ENCODE measurements around the gene SLC25A47.

Gene SLC25A47

DNA sequence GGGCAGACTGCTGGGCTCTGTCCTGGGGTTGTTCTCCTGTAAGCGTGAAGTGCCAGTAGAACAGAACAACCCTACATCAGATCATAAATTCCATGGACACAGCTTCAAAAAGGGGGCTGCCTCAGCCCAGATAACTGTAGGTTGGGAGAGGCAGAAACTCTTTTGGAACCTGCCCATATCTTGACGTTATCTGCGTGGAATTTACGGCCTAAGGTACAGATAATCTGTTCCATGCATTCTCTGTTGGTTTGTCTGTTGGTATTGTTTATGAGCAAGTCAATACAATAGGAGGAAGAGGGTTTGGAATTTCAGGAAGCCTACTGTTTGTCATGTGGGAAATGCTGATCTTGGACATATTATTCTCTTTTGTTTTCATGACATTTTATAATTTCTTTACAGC lies 36.7 kb downstream of the SLC25A47 start:
- no peak overlapping the region for H2BK5ac ChIP-seq (ENCODE audit: low read depth, low read length, poor library complexity, severe bottlenecking)
- H3K4ac ChIP-seq (ENCODE audit: low read depth in 1 of 2, low read length in 2 of 2), result no peak overlapping the region
- no peak overlapping the region for H3K4me3 ChIP-seq (ENCODE audit: insufficient read depth in 1 of 2, low read depth in 1 of 2, low read length in 2 of 2)
- H3K27me3 ChIP-seq (ENCODE audit: control insufficient read depth in 1 of 2, insufficient read depth in 1 of 2, low read length in 2 of 2), result no peaks in the 10 kb centered on the region
- 97% methylated on average over 3 of the region's 4 CpGs for WGBS
- no peak overlapping the region for H2AFZ ChIP-seq (ENCODE audit: low read depth, low read length)
- H3K79me1 ChIP-seq (replicated peaks; ENCODE audit: low read length, poor library complexity, severe bottlenecking), result peaks cover 8% of the 10 kb centered on the region
- no peak overlapping the region for H3K14ac ChIP-seq (ENCODE audit: low read length in 2 of 2)
- no peak overlapping the region for H3K4me2 ChIP-seq (ENCODE audit: low read length, poor library complexity, severe bottlenecking)
- no peak for DNase-seq
- H3K4me1 ChIP-seq (ENCODE audit: control insufficient read depth, insufficient read depth, low read depth, low read length), result no peaks in the 10 kb centered on the region
- H4K91ac ChIP-seq (ENCODE audit: low read length), result no peak overlapping the region
- peaks cover 20 to 77% of the 10 kb centered on the region in 2 experiments for H3K36me3 ChIP-seq (ENCODE audit: control insufficient read depth in 1 of 2, insufficient read depth in 2 of 2, low read depth in 1 of 2, low read length in 2 of 2)
- no peaks in the 10 kb centered on the region for H3K9me3 ChIP-seq (ENCODE audit: control insufficient read depth, low read length)
- H2BK15ac ChIP-seq (ENCODE audit: low read depth, poor library complexity, severe bottlenecking), result no peak overlapping the region
- H3K23ac ChIP-seq (ENCODE audit: low read length in 2 of 2), result no peak overlapping the region
- H3K9ac ChIP-seq (ENCODE audit: low read length), result no peak overlapping the region
- no peak overlapping the region for H3K18ac ChIP-seq (ENCODE audit: low read depth in 1 of 2, low read length in 2 of 2)
- H2BK120ac ChIP-seq (ENCODE audit: low read depth, low read length), result no peak overlapping the region
- H2AK5ac ChIP-seq (ENCODE audit: low read length, severe bottlenecking), result no peak overlapping the region
- H2BK12ac ChIP-seq (ENCODE audit: low read length in 2 of 2), result no peak overlapping the region
- H3K27ac ChIP-seq (ENCODE audit: low read length, poor library complexity, severe bottlenecking), result no peak overlapping the region
- no peak overlapping the region for H4K8ac ChIP-seq (ENCODE audit: low read length)

- H3K4me1 ChIP-seq (ENCODE audit: control insufficient read depth, insufficient read depth, low read depth, low read length), result no peaks in the 10 kb centered on the region
- no peak overlapping the region for H2AFZ ChIP-seq (ENCODE audit: low read depth, low read length)
- H3K27me3 ChIP-seq (ENCODE audit: control insufficient read depth in 1 of 2, insufficient read depth in 1 of 2, low read length in 2 of 2), result no peaks in the 10 kb centered on the region
- H3K36me3 ChIP-seq (ENCODE audit: control insufficient read depth in 1 of 2, insufficient read depth in 2 of 2, low read depth in 1 of 2, low read length in 2 of 2), result peaks cover 22 to 83% of the 10 kb centered on the region in 2 experiments
- no peak overlapping the region for H3K27ac ChIP-seq (ENCODE audit: low read length, poor library complexity, severe bottlenecking)
- H2AK5ac ChIP-seq (ENCODE audit: low read length, severe bottlenecking), result no peak overlapping the region
- H2BK120ac ChIP-seq (ENCODE audit: low read depth, low read length), result no peak overlapping the region
- no peak overlapping the region for H3K14ac ChIP-seq (ENCODE audit: low read length in 2 of 2)
- no peak overlapping the region for H3K23ac ChIP-seq (ENCODE audit: low read length in 2 of 2)
- peak overlapping the region in 1 of 2 experiments; percentile 82 for H3K4ac ChIP-seq (ENCODE audit: low read depth in 1 of 2, low read length in 2 of 2)
- H3K79me1 ChIP-seq (replicated peaks; ENCODE audit: low read length, poor library complexity, severe bottlenecking), result peaks cover 13% of the 10 kb centered on the region
- H3K4me2 ChIP-seq (ENCODE audit: low read length, poor library complexity, severe bottlenecking), result no peak overlapping the region
- no peak overlapping the region for H4K8ac ChIP-seq (ENCODE audit: low read length)
- H2BK15ac ChIP-seq (ENCODE audit: low read depth, poor library complexity, severe bottlenecking), result no peak overlapping the region
- H3K4me3 ChIP-seq (ENCODE audit: insufficient read depth in 1 of 2, low read depth in 1 of 2, low read length in 2 of 2), result no peak overlapping the region
- peak overlapping the region in 1 of 2 experiments; percentile 64 for H3K18ac ChIP-seq (ENCODE audit: low read depth in 1 of 2, low read length in 2 of 2)
- H3K9ac ChIP-seq (ENCODE audit: low read length), result no peak overlapping the region
- peak overlapping the region in 1 of 2 experiments; percentile 96 for H2BK12ac ChIP-seq (ENCODE audit: low read length in 2 of 2)
- H3K9me3 ChIP-seq (ENCODE audit: control insufficient read depth, low read length), result no peaks in the 10 kb centered on the region
- 99% methylated on average over 3 of the region's 5 CpGs for WGBS
- no peak overlapping the region for H4K91ac ChIP-seq (ENCODE audit: low read length)
- DNase-seq, result no peak
- no peak overlapping the region for H2BK5ac ChIP-seq (ENCODE audit: low read depth, low read length, poor library complexity, severe bottlenecking)
These were observed 38.5 kb downstream of the SLC25A47 start for GRCh38 chr14:100361626-100362025.

GRCh38 chr14:100362311-100362927 lies 39.3 kb downstream of the SLC25A47 start:
- WGBS, result no CpG with 5 or more reads among the region's 1 CpG
- no peak overlapping the region for H3K27ac ChIP-seq (ENCODE audit: low read length, poor library complexity, severe bottlenecking)
- H3K14ac ChIP-seq (ENCODE audit: low read length in 2 of 2), result no peak overlapping the region
- no peak overlapping the region for H3K4me3 ChIP-seq (ENCODE audit: insufficient read depth in 1 of 2, low read depth in 1 of 2, low read length in 2 of 2)
- no peak overlapping the region for H3K9ac ChIP-seq (ENCODE audit: low read length)
- H3K27me3 ChIP-seq (ENCODE audit: control insufficient read depth in 1 of 2, insufficient read depth in 1 of 2, low read length in 2 of 2), result no peaks in the 10 kb centered on the region
- no peak overlapping the region for H4K91ac ChIP-seq (ENCODE audit: low read length)
- no peak overlapping the region for H2BK12ac ChIP-seq (ENCODE audit: low read length in 2 of 2)
- H2AK5ac ChIP-seq (ENCODE audit: low read length, severe bottlenecking), result no peak overlapping the region
- peak; percentile 80 for DNase-seq
- H2BK120ac ChIP-seq (ENCODE audit: low read depth, low read length), result no peak overlapping the region
- no peak overlapping the region for H4K8ac ChIP-seq (ENCODE audit: low read length)
- H3K79me1 ChIP-seq (replicated peaks; ENCODE audit: low read length, poor library complexity, severe bottlenecking), result peaks cover 13% of the 10 kb centered on the region
- H3K18ac ChIP-seq (ENCODE audit: low read depth in 1 of 2, low read length in 2 of 2), result no peak overlapping the region
- no peak overlapping the region for H3K23ac ChIP-seq (ENCODE audit: low read length in 2 of 2)
- no peaks in the 10 kb centered on the region for H3K4me1 ChIP-seq (ENCODE audit: control insufficient read depth, insufficient read depth, low read depth, low read length)
- peaks cover 22 to 89% of the 10 kb centered on the region in 2 experiments for H3K36me3 ChIP-seq (ENCODE audit: control insufficient read depth in 1 of 2, insufficient read depth in 2 of 2, low read depth in 1 of 2, low read length in 2 of 2)
- no peaks in the 10 kb centered on the region for H3K9me3 ChIP-seq (ENCODE audit: control insufficient read depth, low read length)
- H3K4ac ChIP-seq (ENCODE audit: low read depth in 1 of 2, low read length in 2 of 2), result no peak overlapping the region
- no peak overlapping the region for H2BK5ac ChIP-seq (ENCODE audit: low read depth, low read length, poor library complexity, severe bottlenecking)
- H3K4me2 ChIP-seq (ENCODE audit: low read length, poor library complexity, severe bottlenecking), result no peak overlapping the region
- no peak overlapping the region for H2BK15ac ChIP-seq (ENCODE audit: low read depth, poor library complexity, severe bottlenecking)
- no peak overlapping the region for H2AFZ ChIP-seq (ENCODE audit: low read depth, low read length)

GRCh38 chr14:100363053-100363452 lies 39.9 kb downstream of the SLC25A47 start:
- H4K91ac ChIP-seq (ENCODE audit: low read length), result no peak overlapping the region
- no peak overlapping the region for H2BK5ac ChIP-seq (ENCODE audit: low read depth, low read length, poor library complexity, severe bottlenecking)
- H3K27me3 ChIP-seq (ENCODE audit: control insufficient read depth in 1 of 2, insufficient read depth in 1 of 2, low read length in 2 of 2), result no peaks in the 10 kb centered on the region
- no peaks in the 10 kb centered on the region for H3K4me1 ChIP-seq (ENCODE audit: control insufficient read depth, insufficient read depth, low read depth, low read length)
- no peak overlapping the region for H2BK15ac ChIP-seq (ENCODE audit: low read depth, poor library complexity, severe bottlenecking)
- H3K36me3 ChIP-seq (ENCODE audit: control insufficient read depth in 1 of 2, insufficient read depth in 2 of 2, low read depth in 1 of 2, low read length in 2 of 2), result peaks cover 22 to 91% of the 10 kb centered on the region in 2 experiments
- no peak overlapping the region for H3K14ac ChIP-seq (ENCODE audit: low read length in 2 of 2)
- no peaks in the 10 kb centered on the region for H3K9me3 ChIP-seq (ENCODE audit: control insufficient read depth, low read length)
- WGBS, result 86% methylated on average over 2 of the region's 2 CpGs
- no peak overlapping the region for H2BK120ac ChIP-seq (ENCODE audit: low read depth, low read length)
- H3K18ac ChIP-seq (ENCODE audit: low read depth in 1 of 2, low read length in 2 of 2), result no peak overlapping the region
- no peak for DNase-seq
- no peak overlapping the region for H4K8ac ChIP-seq (ENCODE audit: low read length)
- peak overlapping the region in 1 of 2 experiments; percentile 84 for H2BK12ac ChIP-seq (ENCODE audit: low read length in 2 of 2)
- H3K27ac ChIP-seq (ENCODE audit: low read length, poor library complexity, severe bottlenecking), result no peak overlapping the region
- H3K4me2 ChIP-seq (ENCODE audit: low read length, poor library complexity, severe bottlenecking), result no peak overlapping the region
- no peak overlapping the region for H2AK5ac ChIP-seq (ENCODE audit: low read length, severe bottlenecking)
- no peak overlapping the region for H3K23ac ChIP-seq (ENCODE audit: low read length in 2 of 2)
- H2AFZ ChIP-seq (ENCODE audit: low read depth, low read length), result no peak overlapping the region
- H3K4me3 ChIP-seq (ENCODE audit: insufficient read depth in 1 of 2, low read depth in 1 of 2, low read length in 2 of 2), result no peak overlapping the region
- no peak overlapping the region for H3K9ac ChIP-seq (ENCODE audit: low read length)
- no peak overlapping the region for H3K4ac ChIP-seq (ENCODE audit: low read depth in 1 of 2, low read length in 2 of 2)
- H3K79me1 ChIP-seq (replicated peaks; ENCODE audit: low read length, poor library complexity, severe bottlenecking), result peaks cover 13% of the 10 kb centered on the region

Data from mesenchymal stem cell (in vitro differentiated cells and primary cell).